Adrenal gland (tissue), 12 donors: ENCODE data around the gene LEMD1. TPM values are rescaled to one million over a fixed set of nuclear protein-coding genes. Genes with fewer than 3 reads are reported as not detected.

Experiments
- DNase-seq, 7 donors: peaks; one replicate each; pipeline ENCODE4 v3.0.0-alpha.2; 2019 to 2020
- H3K27ac ChIP-seq, 5 donors: fragments of 200-600 bp; sonication (generic) in 4 of 5; 1 replicate in 3 of 5; 2 replicates in 2 of 5; pipeline versions ENCODE4 v1.5.1 to v1.8.0; 2016 to 2020; ENCODE audit warnings: mild to moderate bottlenecking in 1 of 5
- H3K27me3 ChIP-seq: fragments of 200-600 bp; 2 replicates; pipeline ENCODE4 v1.8.0; 2021
- H3K36me3 ChIP-seq, 2 donors: fragments of 200-600 bp; replicated peaks in 1 of 2; 1 replicate in 1 of 2; 2 replicates in 1 of 2; pipeline versions ENCODE4 v1.5.1 to v1.8.0; 2018 to 2022
- H3K4me1 ChIP-seq, 2 donors: fragments of 200-600 bp; replicated peaks in 1 of 2; 1 replicate in 1 of 2; 2 replicates in 1 of 2; pipeline versions ENCODE4 v1.5.1 to v1.8.0; 2018 to 2021
- H3K4me3 ChIP-seq, 4 donors: fragments of 200-600 bp; sonication (generic) in 3 of 4; one replicate each; pipeline ENCODE4 v1.5.1; 2016 to 2018
- H3K9me3 ChIP-seq, 3 donors: fragments of 200-600 bp; sonication (generic) in 1 of 3; replicated peaks in 1 of 3; 1 replicate in 2 of 3; 2 replicates in 1 of 3; pipeline versions ENCODE4 v1.5.1 to v1.8.0; 2016 to 2021
- CTCF ChIP-seq, 6 experiments: fragments of 450-650 bp in 4 of 6; fragments of 200-600 bp in 2 of 6; sonication (generic) in 1 of 6; IDR thresholded peaks; 1 replicate in 5 of 6; 2 replicates in 1 of 6; pipeline versions ENCODE4 v1.5.1 to v1.8.0; 2016 to 2021; ENCODE audit warnings: antibody characterized with exemption in 6 of 6, mild to moderate bottlenecking in 2 of 6, moderate library complexity in 1 of 6
- POLR2A ChIP-seq, 2 donors: fragments of 450-650 bp; IDR thresholded peaks; one replicate each; pipeline ENCODE4 v1.6.1; 2017; ENCODE audit warnings: antibody characterized with exemption in 2 of 2, mild to moderate bottlenecking in 2 of 2, moderate library complexity in 1 of 2
- WGBS, 4 donors: extraction: QIAGEN DNeasy Blood & Tissue Kit in 2 of 4; methylation state at CpG; one replicate each; pipeline versions ENCODE4 v1.1.5 to v1.1.7; 2013 to 2017; 5-methylcytosine and 5-hydroxymethylcytosine counted together
- intact Hi-C, 2 donors: fragments of 100-400 bp; cut with DNase I; formaldehyde crosslinking; loops; one replicate each; pipeline versions ENCODE4 v1.14.1 to v1.15.0; 2022 to 2023
- polyA plus RNA-seq, 3 donors: library from polyadenylated mRNA; stranded (reverse); fragments of 200-250 nt in 2 of 3; fragments of 350-450 nt in 1 of 3; fragmentation: Illumina TruSeq in 1 of 3; extraction: RNeasy Lipid Tissue Mini Kit (QIAGEN cat#74804) in 1 of 3; gene quantifications; one replicate each; pipeline ENCODE4 v1.2.3, GENCODE V29; 2013 to 2014
- total RNA-seq, 9 donors: library from RNA; depleted of rRNA in 4 of 9; stranded (reverse); fragments of >200 nt in 4 of 9; fragments of 120-200 nt in 1 of 9; fragmentation: NEBNext Ultra II Directional in 1 of 9; extraction: Animal tissue kit (Norgen Biotek cat#: 25700) in 1 of 9; gene quantifications; one replicate each; pipeline versions ENCODE4 v1.1.0 to v1.2.4, GENCODE V29; 2013 to 2023
- donor health status: healthy with polysubstance abuse.
- donor health status: Bipolar disorder and iron deficiency.
- donor health status: DM: yes; HTN: yes; CAD: no.
- donor health status: DM: no; HTN: no; CAD: no.
- donor health status: DM: no; HTN: no; CAD: no.
- donor health status: DM: yes; HTN: yes; CAD: no.

LEMD1 gene
- total and polyA plus RNA-seq, 12 donors: 0.64 TPM; not detected in 11

- intact Hi-C loops: no loop called here
- H3K27me3 ChIP-seq: peaks cover 20% of the 10 kb centered on the region
- 29 to 46% (median 38%) methylated on average over 5 to 18 of the region's 18 CpGs for WGBS, 4 donors
- no peaks in the 10 kb centered on the region for H3K4me1 ChIP-seq
- no peak overlapping the region for H3K4me3 ChIP-seq
- H3K27ac ChIP-seq: no peak overlapping the region
- peak in 1 of 7 donors; percentile 25 for DNase-seq
- TF ChIP-seq CTCF (IDR thresholded peaks at IDR 0.05) (no peak), POLR2A (IDR thresholded peaks at IDR 0.05) (no peak)
- H3K9me3 ChIP-seq: no peaks in the 10 kb centered on the region
- H3K36me3 ChIP-seq: no peaks in the 10 kb centered on the region
Observed at GRCh38 chr1:205449750-205450443, 28.0 kb upstream of the LEMD1 start.

DNA sequence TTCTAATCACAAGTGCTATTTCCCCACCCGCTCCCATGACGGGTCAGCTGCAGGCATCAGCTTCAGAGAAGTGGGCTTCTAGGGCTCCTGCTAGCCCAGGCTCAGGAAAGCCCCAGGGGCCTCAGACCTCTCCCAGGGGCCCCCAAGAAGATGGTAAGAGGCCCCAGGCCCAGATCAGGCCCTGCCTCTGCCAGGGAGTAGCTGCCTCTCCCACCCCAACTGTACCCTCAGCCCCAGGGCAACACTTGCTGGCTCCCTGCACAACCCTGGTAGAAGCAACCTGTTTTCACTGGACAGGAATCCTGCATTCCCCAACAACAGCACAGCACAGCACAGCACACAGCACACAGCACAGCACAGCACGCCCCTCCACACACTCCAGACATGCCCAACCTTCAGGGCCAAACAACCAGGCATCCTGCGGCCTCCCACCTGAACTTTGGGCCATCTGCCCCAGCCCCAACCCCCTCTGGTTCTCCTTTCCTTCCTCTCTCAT lies 27.4 kb upstream of the LEMD1 start:
- Histone ChIP-seq H3K9me3 (no peaks in the 10 kb centered on the region), H3K27me3 (peaks cover 14% of the 10 kb centered on the region), H3K36me3 (no peaks in the 10 kb centered on the region), H3K4me3 (no peak overlapping the region), H3K4me1 (no peaks in the 10 kb centered on the region), H3K27ac (no peak overlapping the region)
- WGBS, 4 donors: 76 to 94% (median 87%) methylated on average over 3 to 4 of the region's 4 CpGs
- TF ChIP-seq POLR2A (IDR thresholded peaks at IDR 0.05) (no peak), CTCF (IDR thresholded peaks at IDR 0.05) (no peak)
- no peak for DNase-seq
- intact Hi-C loops: no loop called here

- 58 to 89% (median 83%) methylated on average over 4 to 6 of the region's 6 CpGs for WGBS, 4 donors
- H3K27me3 ChIP-seq: peaks cover 14% of the 10 kb centered on the region
- H3K27ac ChIP-seq: no peak overlapping the region
Observed at GRCh38 chr1:205448540-205449253, 26.8 kb upstream of the LEMD1 start.

More at GRCh38 chr1:205448540-205449253, 26.8 kb upstream of the LEMD1 start:
- intact Hi-C loops: no loop called here
- Histone ChIP-seq H3K36me3 (no peaks in the 10 kb centered on the region), H3K9me3 (no peaks in the 10 kb centered on the region), H3K4me3 (no peak overlapping the region), H3K4me1 (no peaks in the 10 kb centered on the region)
- DNase-seq: no peak
- TF ChIP-seq POLR2A (IDR thresholded peaks at IDR 0.05) (no peak), CTCF (IDR thresholded peaks at IDR 0.05) (no peak)
